OCI-LY3 (cell line): ENCODE results near the gene SGSM2.

Experiments used
- H2AFZ ChIP-seq: fragments of 200-600, 300-600 bp; shearing (Covaris generic); 2 replicates; pipeline ENCODE4 v1.6.0; 2014; ENCODE audit warnings: antibody characterized with exemption, low read depth, low read length
- H3K27ac ChIP-seq: fragments of 200-600, 300-600 bp; sonication (generic); 2 replicates; pipeline ENCODE4 v1.5.1; 2014; ENCODE audit warnings: mild to moderate bottlenecking, low read length, moderate library complexity, mixed read lengths
- H3K27me3 ChIP-seq: fragments of 200-600, 300-600 bp; sonication (generic); 2 replicates; pipeline ENCODE4 v1.6.1; 2014; ENCODE audit warnings: low read depth, low read length, mixed read lengths
- H3K36me3 ChIP-seq: fragments of 200-600, 300-600 bp; sonication (generic); replicated peaks from 2 replicates; pipeline ENCODE3; 2014; ENCODE audit warnings: low read depth, low read length, mixed read lengths
- H3K4me1 ChIP-seq: fragments of 300-600, 200-600 bp; sonication (generic); 2 replicates; pipeline ENCODE4 v1.6.1; 2014; ENCODE audit warnings: low read length, mixed read lengths
- H3K4me2 ChIP-seq: fragments of 200-600, 300-600 bp; sonication (generic); 2 replicates; pipeline ENCODE4 v1.6.1; 2014; ENCODE audit warnings: low read length, mixed read lengths
- H3K4me3 ChIP-seq: fragments of 300-600, 200-600 bp; sonication (generic); 2 replicates; pipeline ENCODE4 v1.5.1; 2014; ENCODE audit warnings: antibody characterized with exemption, mild to moderate bottlenecking, low read length, moderate library complexity
- H3K79me2 ChIP-seq: fragments of 300-600, 200-600 bp; shearing (Covaris generic); 2 replicates; pipeline ENCODE4 v1.6.1; 2014; ENCODE audit warnings: mild to moderate bottlenecking, low read length, mixed read lengths
- H3K9ac ChIP-seq: fragments of 300-600, 200-600 bp; shearing (Covaris generic); 2 replicates; pipeline ENCODE4 v1.6.0; 2014; ENCODE audit warnings: mild to moderate bottlenecking, low read length, moderate library complexity
- H3K9me3 ChIP-seq: fragments of 200-600, 300-600 bp; shearing (Covaris generic); 2 replicates; pipeline ENCODE4 v1.6.1; 2014; ENCODE audit warnings: low read length, mixed read lengths; ENCODE audit not compliant: insufficient read depth
- H4K20me1 ChIP-seq: fragments of 200-600, 300-600 bp; sonication (generic); 2 replicates; pipeline ENCODE4 v1.6.1; 2016; ENCODE audit warnings: low read length, mixed read lengths; ENCODE audit not compliant: insufficient read depth
- EZH2phosphoT487 ChIP-seq: fragments of 200-600 bp; shearing (Covaris generic); IDR thresholded peaks from 2 replicates; pipeline ENCODE4 v1.6.1; 2018; ENCODE audit warnings: antibody characterized with exemption, mixed run types, low read depth
- TF ChIP-seq, protein P1 (sequence below): fragments of 200-600, 300-600 bp; sonication (generic); IDR thresholded peaks from 2 replicates; pipeline ENCODE4 v1.5.1; 2014; ENCODE audit warnings: antibody characterized with exemption, low read length, low read depth

The SGSM2 gene

DNA sequence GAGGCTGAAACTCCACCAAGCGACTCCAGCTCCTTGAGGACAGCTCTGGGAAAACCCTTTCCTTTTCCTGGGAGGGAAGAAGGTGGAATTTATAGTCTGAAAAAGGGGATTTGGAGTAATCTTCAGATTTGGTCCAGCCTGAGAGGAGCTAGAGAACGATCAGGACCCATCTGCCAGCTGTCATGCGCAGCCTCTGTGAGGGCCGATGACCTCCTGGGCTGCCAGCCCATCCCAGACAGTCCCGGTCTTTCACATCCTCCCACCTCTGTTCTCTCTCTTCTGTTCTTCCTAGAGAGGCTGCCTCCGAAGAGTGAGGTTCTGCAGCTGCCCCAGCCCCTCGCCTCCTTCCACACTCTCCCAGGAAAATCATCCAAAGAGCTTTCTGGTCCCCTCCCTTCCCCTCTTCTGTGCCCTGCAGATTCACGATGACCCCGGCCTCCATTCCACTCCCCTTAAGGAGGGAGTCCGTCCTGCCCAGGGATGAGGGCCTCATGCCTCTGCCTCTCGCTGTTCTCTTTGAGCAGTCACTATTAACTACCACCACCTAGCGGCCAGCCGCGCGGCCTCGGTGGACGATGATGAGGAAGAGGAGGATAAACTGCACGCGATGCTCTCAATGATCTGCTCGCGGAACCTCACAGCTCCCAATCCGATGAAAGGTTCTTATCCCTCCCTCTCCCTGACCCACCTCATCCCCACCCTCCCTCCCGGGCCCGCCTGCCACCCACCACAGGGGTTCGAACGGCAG is 29.6 kb downstream of the SGSM2 start:
- H2AFZ ChIP-seq: no peak overlapping the region
- no peaks in the 10 kb centered on the region for H3K27me3 ChIP-seq
- H3K4me1 ChIP-seq: no peaks in the 10 kb centered on the region
- H3K4me3 ChIP-seq: no peak overlapping the region
- TF ChIP-seq, protein P1, sequence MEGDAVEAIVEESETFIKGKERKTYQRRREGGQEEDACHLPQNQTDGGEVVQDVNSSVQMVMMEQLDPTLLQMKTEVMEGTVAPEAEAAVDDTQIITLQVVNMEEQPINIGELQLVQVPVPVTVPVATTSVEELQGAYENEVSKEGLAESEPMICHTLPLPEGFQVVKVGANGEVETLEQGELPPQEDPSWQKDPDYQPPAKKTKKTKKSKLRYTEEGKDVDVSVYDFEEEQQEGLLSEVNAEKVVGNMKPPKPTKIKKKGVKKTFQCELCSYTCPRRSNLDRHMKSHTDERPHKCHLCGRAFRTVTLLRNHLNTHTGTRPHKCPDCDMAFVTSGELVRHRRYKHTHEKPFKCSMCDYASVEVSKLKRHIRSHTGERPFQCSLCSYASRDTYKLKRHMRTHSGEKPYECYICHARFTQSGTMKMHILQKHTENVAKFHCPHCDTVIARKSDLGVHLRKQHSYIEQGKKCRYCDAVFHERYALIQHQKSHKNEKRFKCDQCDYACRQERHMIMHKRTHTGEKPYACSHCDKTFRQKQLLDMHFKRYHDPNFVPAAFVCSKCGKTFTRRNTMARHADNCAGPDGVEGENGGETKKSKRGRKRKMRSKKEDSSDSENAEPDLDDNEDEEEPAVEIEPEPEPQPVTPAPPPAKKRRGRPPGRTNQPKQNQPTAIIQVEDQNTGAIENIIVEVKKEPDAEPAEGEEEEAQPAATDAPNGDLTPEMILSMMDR: no peak
- no peak for TF ChIP-seq EZH2phosphoT487
- H4K20me1 ChIP-seq: no peaks in the 10 kb centered on the region
- H3K9ac ChIP-seq: no peak overlapping the region
- H3K27ac ChIP-seq: no peak overlapping the region
- no peaks in the 10 kb centered on the region for H3K36me3 ChIP-seq
- H3K4me2 ChIP-seq: no peak overlapping the region
- H3K9me3 ChIP-seq: no peaks in the 10 kb centered on the region
- no peaks in the 10 kb centered on the region for H3K79me2 ChIP-seq

DNA sequence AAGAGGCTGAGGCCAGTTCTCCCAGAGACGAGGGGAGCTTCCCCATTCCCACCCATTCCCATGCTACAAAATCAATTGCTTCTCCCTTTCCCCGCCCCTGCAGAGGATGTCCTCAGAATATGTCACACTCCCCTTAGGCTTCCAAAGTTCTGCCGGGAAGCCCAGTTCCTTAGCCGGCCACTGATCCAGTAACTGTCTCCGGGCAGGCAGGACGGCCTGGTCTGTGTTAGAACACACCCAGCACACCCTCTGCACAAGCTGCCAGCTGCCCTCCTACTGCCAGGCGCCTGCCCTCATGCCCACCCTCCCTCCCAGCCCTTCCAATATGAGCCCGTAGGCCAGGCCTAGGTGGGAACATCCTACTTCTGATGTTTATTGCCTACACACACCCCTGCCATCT is 31.1 kb downstream of the SGSM2 start:
- TF ChIP-seq EZH2phosphoT487: no peak
- TF ChIP-seq, protein P1: no peak
- Histone ChIP-seq H3K36me3 (no peaks in the 10 kb centered on the region), H3K9ac (no peak overlapping the region), H3K27me3 (no peaks in the 10 kb centered on the region), H3K79me2 (no peaks in the 10 kb centered on the region), H3K9me3 (no peaks in the 10 kb centered on the region), H3K27ac (no peak overlapping the region), H3K4me2 (no peak overlapping the region), H3K4me1 (no peaks in the 10 kb centered on the region), H2AFZ (no peak overlapping the region), H4K20me1 (no peaks in the 10 kb centered on the region), H3K4me3 (no peak overlapping the region)

DNA sequence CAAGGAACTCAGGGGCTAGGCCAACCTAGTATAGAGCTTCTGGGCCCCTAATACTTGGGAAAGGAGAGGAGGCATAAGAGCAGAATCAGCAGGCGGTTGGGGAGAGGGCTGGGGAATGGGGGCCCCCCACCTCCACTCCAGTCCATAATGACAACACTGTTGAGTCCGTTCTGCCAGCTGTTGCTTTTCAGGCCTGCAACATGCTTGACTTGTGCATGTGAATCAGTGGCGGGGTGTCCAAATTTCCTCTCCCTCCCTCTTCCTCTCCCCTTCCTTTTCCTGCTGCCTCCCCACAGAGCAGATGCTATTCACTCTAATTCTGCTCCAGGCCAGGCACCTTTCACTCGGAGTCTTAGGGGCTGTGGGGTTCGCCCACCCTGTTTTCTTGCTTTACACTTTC is 31.7 kb downstream of the SGSM2 start:
- H3K4me3 ChIP-seq: no peak overlapping the region
- no peaks in the 10 kb centered on the region for H3K4me1 ChIP-seq
- H3K36me3 ChIP-seq: no peaks in the 10 kb centered on the region
- H4K20me1 ChIP-seq: no peaks in the 10 kb centered on the region
- no peaks in the 10 kb centered on the region for H3K27me3 ChIP-seq
- H3K9ac ChIP-seq: no peak overlapping the region
- no peak overlapping the region for H3K27ac ChIP-seq
- H3K9me3 ChIP-seq: no peaks in the 10 kb centered on the region
- no peak overlapping the region for H2AFZ ChIP-seq
- H3K79me2 ChIP-seq: no peaks in the 10 kb centered on the region
- TF ChIP-seq, protein P1: no peak
- TF ChIP-seq EZH2phosphoT487: no peak
- H3K4me2 ChIP-seq: no peak overlapping the region

DNA sequence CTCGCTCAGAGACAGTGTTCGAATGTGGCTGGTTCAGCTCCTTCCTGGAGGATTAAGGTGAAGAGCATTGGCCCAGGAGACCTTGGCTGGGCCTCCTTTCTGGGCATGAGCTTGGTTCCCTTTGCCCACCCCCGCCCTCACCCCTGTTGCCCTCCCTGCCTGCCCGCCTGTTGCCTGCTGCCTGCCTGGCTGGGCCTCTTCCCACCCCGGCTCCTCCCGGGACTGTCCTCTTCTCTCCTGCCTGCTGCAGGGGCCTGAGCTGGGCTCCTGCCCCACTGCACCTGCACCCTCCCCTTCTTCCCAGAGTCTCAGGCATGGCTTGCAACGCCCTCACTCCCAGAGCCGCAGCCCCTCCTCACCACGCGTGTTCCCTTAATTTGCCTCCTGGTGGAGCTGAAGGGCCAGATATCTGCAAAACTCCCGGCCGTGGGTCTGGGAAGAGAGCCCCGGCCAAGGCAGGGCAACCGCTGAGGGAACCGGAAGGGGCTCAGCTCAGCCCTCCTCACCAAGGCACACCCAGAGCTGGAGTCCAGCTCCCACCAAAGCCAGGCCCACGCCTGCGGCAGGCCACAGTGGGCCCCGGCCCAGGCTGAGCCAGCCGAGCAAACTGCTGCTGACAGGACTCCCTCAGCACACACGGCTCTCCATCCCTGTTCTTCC is 32.4 kb downstream of the SGSM2 start:
- Histone ChIP-seq H3K4me2 (no peak overlapping the region), H3K27me3 (no peaks in the 10 kb centered on the region), H3K4me1 (no peaks in the 10 kb centered on the region), H2AFZ (no peak overlapping the region), H3K9ac (no peak overlapping the region), H3K9me3 (no peaks in the 10 kb centered on the region), H3K27ac (no peak overlapping the region), H4K20me1 (no peaks in the 10 kb centered on the region), H3K4me3 (no peak overlapping the region), H3K36me3 (no peaks in the 10 kb centered on the region), H3K79me2 (no peaks in the 10 kb centered on the region)
- TF ChIP-seq EZH2phosphoT487: no peak
- TF ChIP-seq, protein P1: no peak
